ENCODE data around the gene TFB2M.

The TFB2M gene

DNA sequence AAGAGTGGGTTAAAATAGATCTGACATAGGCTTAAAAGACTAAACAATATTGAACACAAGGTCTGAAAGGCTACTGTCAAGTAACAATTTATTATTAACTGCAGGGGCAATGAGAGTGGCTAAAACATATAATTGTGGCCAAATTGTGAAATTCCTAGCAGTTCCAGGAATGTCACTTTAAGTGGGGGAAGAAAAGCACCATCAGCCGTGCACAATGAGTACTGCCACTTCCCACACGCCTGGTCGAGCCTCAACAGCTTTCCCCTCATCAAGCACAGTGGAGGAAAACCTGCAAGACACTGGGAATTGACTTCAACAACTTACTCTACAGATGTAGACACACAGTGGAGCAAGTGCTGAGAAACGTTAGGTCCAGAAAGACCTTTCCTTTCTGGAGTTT is 16.4 kb downstream of the TFB2M start:
- Histone ChIP-seq H3K79me2 (ENCODE audit: low read length) (peaks cover 26% of the 10 kb centered on the region), H3K9me2 (replicated peaks; ENCODE audit: insufficient read depth, low read length) (no peaks in the 10 kb centered on the region), H3K36me3 (replicated peaks; ENCODE audit: insufficient read depth, low read length) (peaks cover 15% of the 10 kb centered on the region)

DNA sequence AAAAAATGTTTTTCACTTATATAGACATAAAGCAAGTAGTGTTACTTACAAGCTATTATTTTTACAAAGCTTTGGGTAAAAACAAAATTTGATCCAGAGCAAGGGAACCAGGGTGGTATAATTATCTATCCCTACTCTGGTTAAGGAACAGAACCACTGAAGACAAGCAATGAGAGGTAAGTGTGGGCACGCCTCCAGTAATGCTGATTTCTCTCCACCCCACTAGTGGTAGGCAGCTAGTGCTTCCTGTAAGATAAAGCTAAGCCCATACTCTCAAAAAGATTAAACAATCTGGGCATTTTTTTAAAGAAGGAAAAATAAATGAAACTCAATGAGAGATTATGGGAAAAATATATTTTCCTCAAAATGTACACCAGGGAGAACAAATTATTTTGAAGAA is 22.1 kb downstream of the TFB2M start:
- Histone ChIP-seq H3F3A (ENCODE audit: insufficient read depth, low read length) (no peaks in the 10 kb centered on the region), H3K27ac (ENCODE audit: low read length) (no peak overlapping the region), H2AFZ (ENCODE audit: low read length) (no peak overlapping the region), H3K4me1 (ENCODE audit: low read length) (no peaks in the 10 kb centered on the region), H3K27me3 (replicated peaks; ENCODE audit: insufficient read depth, low read length) (no peaks in the 10 kb centered on the region), H3K4me2 (ENCODE audit: low read depth, low read length) (no peak overlapping the region), H3K9me2 (replicated peaks; ENCODE audit: insufficient read depth, low read length) (no peaks in the 10 kb centered on the region), H4K20me1 (ENCODE audit: insufficient read depth, low read length) (no peaks in the 10 kb centered on the region), H3K4me3 (ENCODE audit: low read length) (no peak overlapping the region), H3K36me3 (replicated peaks; ENCODE audit: insufficient read depth, low read length) (peaks cover 6% of the 10 kb centered on the region; the same call in 1 of the 2 replicates), H3K9me3 (replicated peaks; ENCODE audit: insufficient read depth, low read length) (no peaks in the 10 kb centered on the region), H3K9ac (ENCODE audit: low read length) (no peak overlapping the region), H3K79me2 (ENCODE audit: low read length) (no peaks in the 10 kb centered on the region)
- TF ChIP-seq, protein P1, sequence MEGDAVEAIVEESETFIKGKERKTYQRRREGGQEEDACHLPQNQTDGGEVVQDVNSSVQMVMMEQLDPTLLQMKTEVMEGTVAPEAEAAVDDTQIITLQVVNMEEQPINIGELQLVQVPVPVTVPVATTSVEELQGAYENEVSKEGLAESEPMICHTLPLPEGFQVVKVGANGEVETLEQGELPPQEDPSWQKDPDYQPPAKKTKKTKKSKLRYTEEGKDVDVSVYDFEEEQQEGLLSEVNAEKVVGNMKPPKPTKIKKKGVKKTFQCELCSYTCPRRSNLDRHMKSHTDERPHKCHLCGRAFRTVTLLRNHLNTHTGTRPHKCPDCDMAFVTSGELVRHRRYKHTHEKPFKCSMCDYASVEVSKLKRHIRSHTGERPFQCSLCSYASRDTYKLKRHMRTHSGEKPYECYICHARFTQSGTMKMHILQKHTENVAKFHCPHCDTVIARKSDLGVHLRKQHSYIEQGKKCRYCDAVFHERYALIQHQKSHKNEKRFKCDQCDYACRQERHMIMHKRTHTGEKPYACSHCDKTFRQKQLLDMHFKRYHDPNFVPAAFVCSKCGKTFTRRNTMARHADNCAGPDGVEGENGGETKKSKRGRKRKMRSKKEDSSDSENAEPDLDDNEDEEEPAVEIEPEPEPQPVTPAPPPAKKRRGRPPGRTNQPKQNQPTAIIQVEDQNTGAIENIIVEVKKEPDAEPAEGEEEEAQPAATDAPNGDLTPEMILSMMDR (IDR thresholded peaks at IDR 0.05; ENCODE audit: low read length), result no peak
- TF ChIP-seq EZH2phosphoT487 (IDR thresholded peaks at IDR 0.05; ENCODE audit: low read length) (no peak), EZH2 (optimal IDR thresholded peaks at IDR 0.05; ENCODE audit: low read depth, low read length) (no peak)
- no peak for DNase-seq

More for the DNA sequence above, 16.4 kb downstream of the TFB2M start:
- Histone ChIP-seq H3K9me3 (replicated peaks; ENCODE audit: insufficient read depth, low read length) (no peaks in the 10 kb centered on the region), H3K27ac (ENCODE audit: low read length) (no peak overlapping the region), H3F3A (ENCODE audit: insufficient read depth, low read length) (no peaks in the 10 kb centered on the region), H3K4me3 (ENCODE audit: low read length) (no peak overlapping the region), H3K4me1 (ENCODE audit: low read length) (no peaks in the 10 kb centered on the region), H3K9ac (ENCODE audit: low read length) (no peak overlapping the region), H3K4me2 (ENCODE audit: low read depth, low read length) (no peak overlapping the region), H3K27me3 (replicated peaks; ENCODE audit: insufficient read depth, low read length) (no peaks in the 10 kb centered on the region), H4K20me1 (ENCODE audit: insufficient read depth, low read length) (no peaks in the 10 kb centered on the region), H2AFZ (ENCODE audit: low read length) (no peak overlapping the region)
- TF ChIP-seq, protein P1 (IDR thresholded peaks at IDR 0.05; ENCODE audit: low read length), result no peak
- TF ChIP-seq EZH2phosphoT487 (IDR thresholded peaks at IDR 0.05; ENCODE audit: low read length), result no peak
- no peak for TF ChIP-seq EZH2 (optimal IDR thresholded peaks at IDR 0.05; ENCODE audit: low read depth, low read length)
- DNase-seq, result no peak

DNA sequence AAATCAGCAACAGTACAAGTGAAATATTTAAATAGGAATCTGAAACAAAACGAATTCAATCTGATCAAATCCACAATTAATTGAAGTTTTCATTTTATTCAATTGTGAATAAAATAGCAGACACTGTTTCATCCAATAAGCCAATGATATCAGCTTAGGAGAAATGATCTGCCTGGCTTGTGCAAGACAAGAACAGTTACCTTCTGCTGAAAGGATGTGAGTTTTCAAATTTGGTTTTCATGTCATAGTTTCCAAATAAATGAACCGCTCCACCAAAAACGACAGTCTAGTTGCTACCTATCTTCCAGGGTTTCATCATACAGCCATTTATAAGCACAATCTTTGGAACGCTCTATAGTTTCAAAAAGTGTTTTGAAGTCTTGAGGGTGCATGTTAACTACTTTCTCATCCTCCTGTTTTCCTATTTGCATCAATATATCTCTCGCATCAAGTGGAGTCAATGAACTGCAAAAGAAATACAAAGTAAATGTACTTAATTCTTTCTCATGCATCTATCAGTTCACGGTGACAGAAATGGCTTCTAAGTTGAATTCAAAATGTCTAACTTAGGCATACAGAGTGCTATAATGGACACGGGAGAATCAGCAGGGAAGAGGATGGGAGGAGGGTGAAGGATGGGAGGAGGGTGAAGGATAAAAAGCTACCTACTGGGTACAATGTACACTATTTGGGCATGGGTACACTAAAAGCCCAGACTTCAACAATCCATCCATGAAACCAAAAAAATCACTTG is 25.1 kb downstream of the TFB2M start:
- no peak overlapping the region for H3K4me2 ChIP-seq (ENCODE audit: low read depth, low read length)
- H3K36me3 ChIP-seq (replicated peaks; ENCODE audit: insufficient read depth, low read length), result peaks cover 6% of the 10 kb centered on the region; the same call in 1 of the 2 replicates

More for the DNA sequence above, 25.1 kb downstream of the TFB2M start:
- no peaks in the 10 kb centered on the region for H3K27me3 ChIP-seq (replicated peaks; ENCODE audit: insufficient read depth, low read length)
- H3K4me3 ChIP-seq (ENCODE audit: low read length), result no peak overlapping the region
- no peaks in the 10 kb centered on the region for H3K79me2 ChIP-seq (ENCODE audit: low read length)
- H3K9ac ChIP-seq (ENCODE audit: low read length), result no peak overlapping the region
- no peak for DNase-seq
- no peaks in the 10 kb centered on the region for H3K4me1 ChIP-seq (ENCODE audit: low read length)
- H3K27ac ChIP-seq (ENCODE audit: low read length), result no peak overlapping the region
- no peaks in the 10 kb centered on the region for H3K9me2 ChIP-seq (replicated peaks; ENCODE audit: insufficient read depth, low read length)
- no peaks in the 10 kb centered on the region for H3K9me3 ChIP-seq (replicated peaks; ENCODE audit: insufficient read depth, low read length)
- no peaks in the 10 kb centered on the region for H3F3A ChIP-seq (ENCODE audit: insufficient read depth, low read length)
- H2AFZ ChIP-seq (ENCODE audit: low read length), result no peak overlapping the region
- TF ChIP-seq EZH2phosphoT487 (IDR thresholded peaks at IDR 0.05; ENCODE audit: low read length), result no peak
- no peak for TF ChIP-seq EZH2 (optimal IDR thresholded peaks at IDR 0.05; ENCODE audit: low read depth, low read length)
- TF ChIP-seq, protein P1 (IDR thresholded peaks at IDR 0.05; ENCODE audit: low read length), result no peak
- no peaks in the 10 kb centered on the region for H4K20me1 ChIP-seq (ENCODE audit: insufficient read depth, low read length)
